WTC11 (cell line): ENCODE measurements around the gene GRN. TPM values are rescaled to one million over a fixed set of nuclear protein-coding genes. Genes with fewer than 3 reads are reported as not detected.

Experiments
- ATAC-seq: fragments of 200-7000 bp; cut with Tn5 transposase; 2 replicates; pipeline ENCODE4 v1.10.0; 2021; ENCODE audit warnings: mild to moderate bottlenecking, moderate library complexity
- CTCF ChIA-PET: fragments of 300-600 bp; sonication (Branson Sonifier 250); formaldehyde crosslinking; loops from one replicate; lab custom pipeline; 2021; ENCODE audit warnings: antibody characterized with exemption; lab: Charles Lee
- POLR2A ChIA-PET: fragments of 350-600 bp; sonication (Branson Sonifier 250); formaldehyde crosslinking; loops from one replicate; lab custom pipeline; 2021; ENCODE audit warnings: antibody characterized with exemption; lab: Charles Lee
- DNase-seq: peaks from one replicate; pipeline ENCODE4 v3.0.0; 2021; ENCODE audit warnings: low spot score
- H3K27ac Mint-ChIP-seq: 2 replicates; pipeline ENCODE4 v1.8.0; 2021; ENCODE audit warnings: mixed read lengths
- H3K27me3 Mint-ChIP-seq: 2 replicates; pipeline ENCODE4 v1.8.0; 2021; ENCODE audit warnings: low read depth, mild to moderate bottlenecking, moderate library complexity, mixed read lengths
- H3K36me3 Mint-ChIP-seq: 2 replicates; pipeline ENCODE4 v1.8.0; 2021; ENCODE audit warnings: mixed read lengths
- H3K4me1 Mint-ChIP-seq: 2 replicates; pipeline ENCODE4 v1.8.0; 2022; ENCODE audit warnings: mixed read lengths
- H3K4me3 Mint-ChIP-seq: 2 replicates; pipeline ENCODE4 v1.8.0; 2021; ENCODE audit warnings: mild to moderate bottlenecking, moderate library complexity, mixed read lengths
- H3K9me3 Mint-ChIP-seq: 2 replicates; pipeline ENCODE4 v1.8.0; 2021; ENCODE audit warnings: mixed read lengths
- AR ChIP-seq: fragments of 250-450 bp; sonication (Bioruptor Pico); IDR thresholded peaks from 2 replicates; pipeline ENCODE4 v1.9.0; 2021; ENCODE audit warnings: mild to moderate bottlenecking
- CDX4 ChIP-seq: fragments of 250-450 bp; sonication (Bioruptor Pico); IDR thresholded peaks from 2 replicates; pipeline ENCODE4 v1.9.0; 2021; ENCODE audit warnings: moderate library complexity, mild to moderate bottlenecking, inconsistent platforms, borderline replicate concordance
- ERG ChIP-seq: fragments of 250-450 bp; sonication (Bioruptor Pico); IDR thresholded peaks from 2 replicates; pipeline ENCODE4 v1.8.0; 2021; ENCODE audit warnings: mild to moderate bottlenecking
- ESRRA ChIP-seq: sonication (generic); formaldehyde crosslinking; IDR thresholded peaks from 2 replicates; pipeline ENCODE4 v1.8.1; 2022; ENCODE audit warnings: mild to moderate bottlenecking, missing genetic modification reagents, borderline replicate concordance
- FOXP1 ChIP-seq: sonication (generic); formaldehyde crosslinking; IDR thresholded peaks from 2 replicates; pipeline ENCODE4 v1.8.0; 2022; ENCODE audit warnings: missing genetic modification reagents, mild to moderate bottlenecking, moderate library complexity, borderline replicate concordance
- GTF2I ChIP-seq: fragments of 250-450 bp; sonication (Bioruptor Pico); conservative IDR thresholded peaks from 2 replicates; pipeline ENCODE4 v1.4.0; 2021; ENCODE audit warnings: mild to moderate bottlenecking
- NR3C1 ChIP-seq: sonication (generic); formaldehyde crosslinking; conservative IDR thresholded peaks from 2 replicates; pipeline ENCODE4 v1.8.1; 2023; ENCODE audit warnings: low read depth, mild to moderate bottlenecking, missing genetic modification reagents
- RELA ChIP-seq: sonication (generic); formaldehyde crosslinking; IDR thresholded peaks from 2 replicates; pipeline ENCODE4 v1.8.1; 2022; ENCODE audit warnings: missing genetic modification reagents, mild to moderate bottlenecking, borderline replicate concordance
- TEAD4 ChIP-seq: sonication (generic); formaldehyde crosslinking; IDR thresholded peaks from 2 replicates; pipeline ENCODE4 v1.8.0; 2022; ENCODE audit warnings: mild to moderate bottlenecking, missing genetic modification reagents
- ZBTB21 ChIP-seq: sonication (generic); formaldehyde crosslinking; IDR thresholded peaks from 2 replicates; pipeline ENCODE4 v1.8.1; 2023; ENCODE audit warnings: mild to moderate bottlenecking, missing genetic modification reagents, borderline replicate concordance
- ZNF232 ChIP-seq: sonication (generic); formaldehyde crosslinking; IDR thresholded peaks from 2 replicates; pipeline ENCODE4 v1.8.0; 2022; ENCODE audit warnings: mild to moderate bottlenecking, missing genetic modification reagents
- ZNF263 ChIP-seq: sonication (generic); formaldehyde crosslinking; IDR thresholded peaks from 2 replicates; pipeline ENCODE4 v1.8.1; 2022; ENCODE audit warnings: low read depth, mild to moderate bottlenecking, moderate library complexity, missing genetic modification reagents
- ZNF396 ChIP-seq: fragments of 250-450 bp; sonication (Bioruptor Pico); IDR thresholded peaks from 2 replicates; pipeline ENCODE4 v1.8.0; 2021; ENCODE audit warnings: mild to moderate bottlenecking, moderate library complexity, borderline replicate concordance
- ZNF416 ChIP-seq: fragments of 250-450 bp; sonication (Bioruptor Pico); IDR thresholded peaks from 2 replicates; pipeline ENCODE4 v1.9.0; 2021; ENCODE audit warnings: mild to moderate bottlenecking, inconsistent platforms
- ZNF512 ChIP-seq: sonication (generic); formaldehyde crosslinking; IDR thresholded peaks from 2 replicates; pipeline ENCODE4 v1.8.1; 2022; ENCODE audit warnings: missing genetic modification reagents, borderline replicate concordance
- ZSCAN18 ChIP-seq: fragments of 250-450 bp; sonication (Bioruptor Pico); IDR thresholded peaks from 2 replicates; pipeline ENCODE4 v2.1.2; 2022; ENCODE audit warnings: mild to moderate bottlenecking, moderate library complexity
- total RNA-seq: library from RNA; stranded (reverse); gene quantifications from 3 replicates; pipeline ENCODE4 v1.2.3, GENCODE V29; 2021

GRN gene
- total RNA-seq, 1 experiment from 2014 or later: 177 TPM

- Mint-ChIP-seq H3K4me3 (no peak overlapping the region), H3K27me3 (peaks cover 2% of the 10 kb centered on the region; the same call in 1 of the 2 replicates)
- POLR2A ChIA-PET: interaction anchor here (1.1 kb wide), 1 partner anchor 138 kb away, joined by 4 read pairs; no protein-coding TSS in a partner anchor
Observed at GRCh38 chr17:44358066-44358465, 13.0 kb downstream of the GRN start.

More at GRCh38 chr17:44358066-44358465, 13.0 kb downstream of the GRN start:
- Mint-ChIP-seq H3K4me1 (peaks cover 29% of the 10 kb centered on the region), H3K9me3 (no peaks in the 10 kb centered on the region), H3K36me3 (no peaks in the 10 kb centered on the region), H3K27ac (no peak overlapping the region)
- CTCF ChIA-PET: interaction anchor here (0.9 to 9.4 kb wide), 8 partner anchors 13 to 298 kb away, joined by 3 to 128 read pairs (median 6); partner anchors contain the start of genes ATXN7L3, GRN and MEIOC
- ATAC-seq: no peak
- no peak for TF ChIP-seq ZNF232 (CRISPR knock-in tag)
- no peak for TF ChIP-seq NR3C1 (CRISPR knock-in tag)
- no peak for TF ChIP-seq ERG
- no peak for TF ChIP-seq ZNF396 (CRISPR knock-in tag)
- TF ChIP-seq ZSCAN18 (CRISPR knock-in tag): no peak
- no peak for TF ChIP-seq GTF2I (CRISPR knock-in tag)
- TF ChIP-seq TEAD4 (CRISPR knock-in tag): no peak
- no peak for TF ChIP-seq CDX4 (CRISPR knock-in tag)
- no peak for TF ChIP-seq ESRRA (CRISPR knock-in tag)
- no peak for TF ChIP-seq ZNF512
- no peak for TF ChIP-seq FOXP1 (CRISPR knock-in tag)
- no peak for TF ChIP-seq RELA (CRISPR knock-in tag)
- no peak for TF ChIP-seq AR (CRISPR knock-in tag)
- TF ChIP-seq ZBTB21: no peak
- TF ChIP-seq ZNF263 (CRISPR knock-in tag): no peak
- TF ChIP-seq ZNF416 (CRISPR knock-in tag): no peak
- DNase-seq: no peak
